Testis (tissue), 2 donors: ENCODE measurements around the gene ERFE.

Source experiments
- CTCF ChIP-seq, 3 experiments: fragments of 450-650 bp in 2 of 3; fragments of 200-600 bp in 1 of 3; sonication (generic) in 1 of 3; IDR thresholded peaks; one replicate each; pipeline ENCODE4 v1.5.1; 2016 to 2019; ENCODE audit warnings: antibody characterized with exemption in 3 of 3, mild to moderate bottlenecking in 2 of 3, moderate library complexity in 1 of 3
- POLR2A ChIP-seq: fragments of 450-650 bp; IDR thresholded peaks from one replicate; pipeline ENCODE4 v1.6.1; 2017; ENCODE audit warnings: antibody characterized with exemption, mild to moderate bottlenecking, moderate library complexity

- TF ChIP-seq POLR2A (no peak), CTCF (IDR thresholded peaks at IDR 0.05) (no peak)
Observed at GRCh38 chr2:238148981-238149380, 9.8 kb upstream of the ERFE start.
